Nephron (organoid): ENCODE results near the gene CEP41.

Source experiments
- H3K27ac Mint-ChIP-seq, 3 experiments: 2 replicates each; pipeline ENCODE4 v1.8.0; 2020; ENCODE audit warnings: mixed read lengths in 3 of 3, mild to moderate bottlenecking in 2 of 3, moderate library complexity in 1 of 3
- H3K27me3 Mint-ChIP-seq: 2 replicates; pipeline ENCODE4 v1.8.0; 2021; ENCODE audit warnings: low read depth, mild to moderate bottlenecking, moderate library complexity, mixed read lengths
- H3K36me3 Mint-ChIP-seq: 2 replicates; pipeline ENCODE4 v1.8.0; 2020; ENCODE audit warnings: low read depth, mixed read lengths
- H3K4me1 Mint-ChIP-seq: 2 replicates; pipeline ENCODE4 v1.8.0; 2020; ENCODE audit warnings: mixed read lengths
- H3K4me3 Mint-ChIP-seq, 3 experiments: 2 replicates each; pipeline ENCODE4 v1.8.0; 2020; ENCODE audit warnings: mild to moderate bottlenecking in 3 of 3, mixed read lengths in 3 of 3, moderate library complexity in 2 of 3
- H3K9me3 Mint-ChIP-seq: 2 replicates; pipeline ENCODE4 v1.8.0; 2020; ENCODE audit warnings: mixed read lengths
- TF ChIP-seq, protein P1 (sequence below), 3 experiments: fragments of 200-600 bp; sonication (generic); IDR thresholded peaks; one replicate each; pipeline ENCODE4 v1.5.0; 2021; ENCODE audit warnings: antibody characterized with exemption in 3 of 3; ENCODE audit not compliant: unreplicated experiment in 3 of 3

Gene CEP41

GRCh38 chr7:130387628-130388403, 53.0 kb downstream of the CEP41 start:
- Mint-ChIP-seq H3K4me1 (peaks cover 54% of the 10 kb centered on the region), H3K9me3 (peaks cover 4% of the 10 kb centered on the region), H3K4me3 (peak overlapping the region in 1 of 3 experiments; percentile 2), H3K27ac (peak overlapping the region; percentile 92 to 96 (median 94)), H3K27me3 (no peaks in the 10 kb centered on the region), H3K36me3 (peaks cover 4% of the 10 kb centered on the region)
- TF ChIP-seq, protein P1, sequence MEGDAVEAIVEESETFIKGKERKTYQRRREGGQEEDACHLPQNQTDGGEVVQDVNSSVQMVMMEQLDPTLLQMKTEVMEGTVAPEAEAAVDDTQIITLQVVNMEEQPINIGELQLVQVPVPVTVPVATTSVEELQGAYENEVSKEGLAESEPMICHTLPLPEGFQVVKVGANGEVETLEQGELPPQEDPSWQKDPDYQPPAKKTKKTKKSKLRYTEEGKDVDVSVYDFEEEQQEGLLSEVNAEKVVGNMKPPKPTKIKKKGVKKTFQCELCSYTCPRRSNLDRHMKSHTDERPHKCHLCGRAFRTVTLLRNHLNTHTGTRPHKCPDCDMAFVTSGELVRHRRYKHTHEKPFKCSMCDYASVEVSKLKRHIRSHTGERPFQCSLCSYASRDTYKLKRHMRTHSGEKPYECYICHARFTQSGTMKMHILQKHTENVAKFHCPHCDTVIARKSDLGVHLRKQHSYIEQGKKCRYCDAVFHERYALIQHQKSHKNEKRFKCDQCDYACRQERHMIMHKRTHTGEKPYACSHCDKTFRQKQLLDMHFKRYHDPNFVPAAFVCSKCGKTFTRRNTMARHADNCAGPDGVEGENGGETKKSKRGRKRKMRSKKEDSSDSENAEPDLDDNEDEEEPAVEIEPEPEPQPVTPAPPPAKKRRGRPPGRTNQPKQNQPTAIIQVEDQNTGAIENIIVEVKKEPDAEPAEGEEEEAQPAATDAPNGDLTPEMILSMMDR (IDR thresholded peaks at IDR 0.05; ENCODE audit: unreplicated experiment in 3 of 3): no peak

- Mint-ChIP-seq H3K36me3 (peaks cover 4% of the 10 kb centered on the region), H3K27ac (peak overlapping the region; percentile 92 to 96 (median 94)), H3K27me3 (no peaks in the 10 kb centered on the region), H3K4me1 (peaks cover 49% of the 10 kb centered on the region), H3K9me3 (peaks cover 4% of the 10 kb centered on the region), H3K4me3 (no peak overlapping the region)
- TF ChIP-seq, protein P1 (IDR thresholded peaks at IDR 0.05; ENCODE audit: unreplicated experiment in 3 of 3): no peak
Measured at GRCh38 chr7:130387306-130387627, 53.5 kb downstream of the CEP41 start.

DNA sequence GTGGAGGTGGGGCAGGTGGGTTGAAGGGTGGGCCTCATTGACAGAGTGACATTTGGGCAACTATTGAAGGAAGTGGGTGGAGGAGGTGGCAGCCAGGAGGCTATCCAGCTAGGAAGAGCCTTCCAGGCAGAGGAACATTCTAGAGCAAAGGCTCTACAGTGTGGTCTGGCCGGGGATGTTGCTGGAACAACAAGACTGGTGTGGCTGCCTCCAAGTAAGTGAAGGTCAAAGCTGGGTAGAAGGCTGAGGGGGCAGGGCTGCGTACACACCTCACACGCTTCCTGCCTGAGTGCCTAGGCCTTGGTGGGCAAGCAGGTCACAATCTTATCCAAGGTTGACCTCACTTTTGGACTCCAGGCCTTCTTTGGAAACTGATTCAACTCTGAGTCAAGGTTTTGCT, 53.9 kb downstream of the CEP41 start:
- no peaks in the 10 kb centered on the region for H3K27me3 Mint-ChIP-seq
- H3K27ac Mint-ChIP-seq: peak overlapping the region; percentile 92 to 96 (median 94)
- H3K9me3 Mint-ChIP-seq: peaks cover 4% of the 10 kb centered on the region
- no peak overlapping the region for H3K4me3 Mint-ChIP-seq
- H3K4me1 Mint-ChIP-seq: peaks cover 45% of the 10 kb centered on the region
- peaks cover 4% of the 10 kb centered on the region for H3K36me3 Mint-ChIP-seq
- TF ChIP-seq, protein P1 (IDR thresholded peaks at IDR 0.05; ENCODE audit: unreplicated experiment in 3 of 3): no peak

- Mint-ChIP-seq H3K4me1 (peaks cover 44% of the 10 kb centered on the region), H3K27ac (peak overlapping the region; percentile 10 to 94 (median 84)), H3K4me3 (peak overlapping the region in 1 of 3 experiments; percentile 14), H3K27me3 (no peaks in the 10 kb centered on the region), H3K9me3 (peaks cover 4% of the 10 kb centered on the region), H3K36me3 (peaks cover 4% of the 10 kb centered on the region)
- TF ChIP-seq, protein P1 (IDR thresholded peaks at IDR 0.05; ENCODE audit: unreplicated experiment in 3 of 3): no peak
Measured at GRCh38 chr7:130385600-130386066, 55.2 kb downstream of the CEP41 start.

- no peak overlapping the region for H3K4me3 Mint-ChIP-seq
- peaks cover 4% of the 10 kb centered on the region for H3K9me3 Mint-ChIP-seq
- H3K27ac Mint-ChIP-seq: peak overlapping the region in 2 of 3 experiments; percentile 65
- TF ChIP-seq, protein P1 (IDR thresholded peaks at IDR 0.05; ENCODE audit: unreplicated experiment in 3 of 3): no peak
- H3K4me1 Mint-ChIP-seq: peaks cover 45% of the 10 kb centered on the region
- H3K27me3 Mint-ChIP-seq: no peaks in the 10 kb centered on the region
- peaks cover 4% of the 10 kb centered on the region for H3K36me3 Mint-ChIP-seq
Measured at GRCh38 chr7:130384841-130385599, 55.8 kb downstream of the CEP41 start.
